HG03066 (cell line): ENCODE data around the gene ZFYVE28.
"Not testable (repeated sequence)": the region's sequence is repeated elsewhere in the genome, so short reads cannot be mapped to it uniquely, and the experiment has no call there.

Experiments
- ATAC-seq: cut with Tn5 transposase; IDR thresholded peaks from one replicate; pipeline ENCODE4 v1.9.1; 2021; ENCODE audit warnings: low read depth; ENCODE audit not compliant: unreplicated experiment

Gene ZFYVE28

GRCh38 chr4:2241003-2241402, 177.4 kb downstream of the ZFYVE28 start:
- no peak for ATAC-seq

GRCh38 chr4:2236944-2237666, 181.3 kb downstream of the ZFYVE28 start:
- no peak for ATAC-seq

- ATAC-seq = no peak
Observed at GRCh38 chr4:2231082-2231481, 187.4 kb downstream of the ZFYVE28 start.

GRCh38 chr4:2226261-2226660, 192.2 kb downstream of the ZFYVE28 start:
- no peak for ATAC-seq

GRCh38 chr4:2222838-2223237, 195.6 kb downstream of the ZFYVE28 start:
- ATAC-seq = no peak

- not testable (repeated sequence) for ATAC-seq
Observed at GRCh38 chr4:2221378-2221777, 197.1 kb downstream of the ZFYVE28 start.

- no peak for ATAC-seq
Observed at GRCh38 chr4:2220016-2220630, 198.3 kb downstream of the ZFYVE28 start.
